Measurements from ENCODE around the gene THY1. TPM values are rescaled to one million over a fixed set of nuclear protein-coding genes. Genes with fewer than 3 reads are reported as not detected.

The THY1 gene
- total and polyA plus RNA-seq, 7 donors: 5.3 to 214 (median 59.8) TPM

DNA sequence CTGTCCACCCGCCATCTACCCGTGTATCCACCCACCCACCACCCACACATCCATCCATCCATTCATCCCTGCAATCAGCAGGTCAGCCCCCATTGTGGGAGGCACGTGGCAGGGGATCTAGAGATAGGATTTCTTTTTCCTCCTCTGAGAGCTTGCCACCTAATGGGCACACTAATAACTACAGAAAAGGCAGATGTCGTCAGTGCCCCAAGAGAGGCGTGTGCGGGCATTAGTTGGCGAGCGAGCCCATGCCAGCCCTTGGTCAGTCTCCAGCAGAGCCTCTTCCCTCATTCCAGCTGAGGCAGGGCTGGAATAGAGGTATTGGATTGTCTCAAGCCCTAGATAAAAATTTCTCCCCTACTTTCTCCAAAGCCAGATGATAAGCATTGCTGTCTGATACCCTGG lies 51.2 kb downstream of the THY1 start:
- H3K4me3 ChIP-seq: no peak overlapping the region
- no peaks in the 10 kb centered on the region for H3K27me3 ChIP-seq
- peak overlapping the region in 1 of 4 donors; percentile 91 for H3K27ac ChIP-seq
- peaks cover 0 to 71% (median 54%) of the 10 kb centered on the region in 4 donors for H3K4me1 ChIP-seq
- no peaks in the 10 kb centered on the region for H3K36me3 ChIP-seq
- no peak for DNase-seq
- no peaks in the 10 kb centered on the region for H3K9me3 ChIP-seq
- WGBS, 2 donors: 57 to 77% methylated on average over 8 of the region's 8 CpGs
- TF ChIP-seq POLR2AphosphoS5 (IDR thresholded peaks at IDR 0.05) (no peak), POLR2A (IDR thresholded peaks at IDR 0.05) (no peak), EP300 (IDR thresholded peaks at IDR 0.05) (no peak)
- TF ChIP-seq, protein P1, sequence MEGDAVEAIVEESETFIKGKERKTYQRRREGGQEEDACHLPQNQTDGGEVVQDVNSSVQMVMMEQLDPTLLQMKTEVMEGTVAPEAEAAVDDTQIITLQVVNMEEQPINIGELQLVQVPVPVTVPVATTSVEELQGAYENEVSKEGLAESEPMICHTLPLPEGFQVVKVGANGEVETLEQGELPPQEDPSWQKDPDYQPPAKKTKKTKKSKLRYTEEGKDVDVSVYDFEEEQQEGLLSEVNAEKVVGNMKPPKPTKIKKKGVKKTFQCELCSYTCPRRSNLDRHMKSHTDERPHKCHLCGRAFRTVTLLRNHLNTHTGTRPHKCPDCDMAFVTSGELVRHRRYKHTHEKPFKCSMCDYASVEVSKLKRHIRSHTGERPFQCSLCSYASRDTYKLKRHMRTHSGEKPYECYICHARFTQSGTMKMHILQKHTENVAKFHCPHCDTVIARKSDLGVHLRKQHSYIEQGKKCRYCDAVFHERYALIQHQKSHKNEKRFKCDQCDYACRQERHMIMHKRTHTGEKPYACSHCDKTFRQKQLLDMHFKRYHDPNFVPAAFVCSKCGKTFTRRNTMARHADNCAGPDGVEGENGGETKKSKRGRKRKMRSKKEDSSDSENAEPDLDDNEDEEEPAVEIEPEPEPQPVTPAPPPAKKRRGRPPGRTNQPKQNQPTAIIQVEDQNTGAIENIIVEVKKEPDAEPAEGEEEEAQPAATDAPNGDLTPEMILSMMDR (IDR thresholded peaks at IDR 0.05): no peak
- intact Hi-C loops (cut with DNase I): no loop called here

DNA sequence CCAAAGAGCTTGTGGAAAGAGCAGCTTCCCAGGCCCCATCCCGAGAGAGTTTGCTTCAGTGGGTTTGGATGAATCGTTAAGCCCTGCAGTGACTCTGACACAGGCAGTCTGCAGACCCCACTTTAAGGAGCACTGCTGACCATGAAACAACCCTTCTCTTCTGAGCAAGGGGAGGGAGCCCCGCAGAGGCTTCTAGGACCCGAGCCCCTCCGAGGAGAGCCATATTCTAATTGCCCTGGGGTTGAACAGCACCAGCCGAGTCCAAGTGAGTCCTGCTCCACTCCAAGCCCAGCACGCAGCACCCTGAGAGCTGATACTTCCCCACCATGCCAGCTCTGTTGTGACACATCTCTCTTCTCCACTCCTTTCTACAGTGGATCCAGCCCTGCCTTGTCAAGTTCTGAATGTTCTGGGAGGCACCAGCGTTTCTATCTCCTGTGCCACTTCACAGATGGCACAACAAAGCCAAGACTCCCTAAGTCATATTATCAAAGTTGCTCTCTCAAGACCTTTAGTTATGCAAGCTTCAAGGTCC lies 51.8 kb downstream of the THY1 start:
- no peak for TF ChIP-seq POLR2AphosphoS5 (IDR thresholded peaks at IDR 0.05)
- no peak for TF ChIP-seq POLR2A (IDR thresholded peaks at IDR 0.05)
- no peak for TF ChIP-seq EP300 (IDR thresholded peaks at IDR 0.05)
- TF ChIP-seq, protein P1 (IDR thresholded peaks at IDR 0.05): no peak
- Histone ChIP-seq H3K4me3 (no peak overlapping the region), H3K9me3 (no peaks in the 10 kb centered on the region), H3K27me3 (no peaks in the 10 kb centered on the region), H3K27ac (peak overlapping the region in 3 of 4 donors; percentile 5 to 91 (median 34)), H3K4me1 (peaks cover 0 to 71% (median 54%) of the 10 kb centered on the region in 4 donors), H3K36me3 (no peaks in the 10 kb centered on the region)
- 81 to 84% methylated on average over 8 of the region's 8 CpGs for WGBS, 2 donors
- no peak for DNase-seq
- intact Hi-C loops (cut with DNase I): no loop called here

DNA sequence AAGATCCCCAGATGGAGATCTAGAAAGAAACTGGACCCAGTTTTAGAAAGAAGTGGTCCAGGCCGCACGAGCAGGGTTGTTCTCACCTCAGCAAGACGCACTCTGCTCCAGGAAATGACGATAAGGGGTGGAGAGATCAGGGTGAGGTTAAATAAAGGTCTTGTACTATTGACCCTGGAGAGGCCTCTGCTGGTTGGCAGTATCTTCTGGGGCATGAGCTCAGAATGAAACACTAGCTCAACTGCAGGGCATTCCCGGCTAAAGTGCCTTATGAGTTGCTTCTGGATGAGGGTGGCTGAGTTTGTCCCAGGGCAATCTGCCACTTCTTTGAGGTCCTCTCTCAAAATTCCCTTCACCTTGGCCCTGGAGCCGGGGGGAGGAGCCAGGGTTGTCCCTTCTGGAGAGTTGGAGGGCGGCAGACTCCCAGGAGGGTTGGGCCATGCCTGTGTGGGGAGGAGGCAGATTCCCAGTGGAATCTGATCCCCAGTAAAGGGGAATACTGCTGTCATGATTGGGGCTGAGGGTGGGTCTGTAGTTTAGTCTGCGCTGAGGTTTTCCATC lies 52.4 kb downstream of the THY1 start:
- DNase-seq: peak; percentile 57
- intact Hi-C loops (cut with DNase I): no loop called here

DNA sequence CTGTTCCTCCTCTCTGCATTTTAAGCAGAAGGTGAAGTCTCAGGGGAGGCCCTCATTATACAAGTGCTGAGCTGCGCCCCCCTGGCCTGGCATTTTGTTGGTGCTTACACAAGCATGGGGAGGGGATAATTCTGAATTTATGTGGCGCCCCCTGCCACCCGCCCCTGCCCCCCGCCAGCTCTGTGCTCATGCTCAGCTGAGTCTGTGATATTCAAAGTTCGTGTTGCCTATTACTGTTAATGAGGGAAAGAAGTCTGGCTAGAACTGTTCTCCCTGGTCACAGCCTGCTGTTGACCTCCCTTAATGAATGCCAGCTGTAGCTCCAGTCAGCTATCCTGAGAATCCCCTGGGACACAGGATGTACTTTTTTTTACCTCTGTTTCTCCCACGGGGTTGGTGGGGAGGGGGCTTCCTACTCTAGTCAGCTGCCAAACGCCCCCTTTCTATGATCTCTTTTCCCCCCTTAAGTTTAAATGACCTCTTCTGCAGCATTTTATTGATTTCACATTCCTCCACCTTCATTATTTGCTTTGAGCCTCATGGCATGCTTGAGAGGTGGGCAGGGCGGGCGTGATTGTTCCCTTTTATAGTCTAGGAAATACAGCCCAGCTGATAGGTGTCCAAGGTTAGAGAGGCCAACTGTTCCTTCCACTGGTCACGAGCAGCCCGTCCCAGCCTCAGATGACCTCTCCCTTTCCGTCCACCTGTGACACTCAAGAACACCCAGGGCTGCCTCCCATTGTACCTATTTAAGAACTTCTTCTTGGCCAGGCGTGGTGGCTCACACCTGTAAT lies 53.6 kb downstream of the THY1 start:
- peak overlapping the region; percentile 46 to 91 (median 70) for H3K27ac ChIP-seq
- DNase-seq: peak; percentile 50
- H3K27me3 ChIP-seq: no peaks in the 10 kb centered on the region
- H3K4me3 ChIP-seq: peak overlapping the region in 1 of 4 donors; percentile 2
- WGBS, 2 donors: 26 to 68% methylated on average over 13 of the region's 13 CpGs
- peaks cover 0 to 68% (median 52%) of the 10 kb centered on the region in 4 donors for H3K4me1 ChIP-seq
- no peaks in the 10 kb centered on the region for H3K36me3 ChIP-seq
- intact Hi-C loops (cut with DNase I): loop anchor here (10.0 kb wide), 1 partner anchor 355 kb away; the partner anchor contains the start of gene NECTIN1
- TF ChIP-seq POLR2A (IDR thresholded peaks at IDR 0.05): no peak
- TF ChIP-seq, protein P1 (IDR thresholded peaks at IDR 0.05): no peak
- TF ChIP-seq POLR2AphosphoS5 (IDR thresholded peaks at IDR 0.05): no peak
- no peak for TF ChIP-seq EP300 (IDR thresholded peaks at IDR 0.05)
- H3K9me3 ChIP-seq: no peaks in the 10 kb centered on the region

More for the DNA sequence above, 52.4 kb downstream of the THY1 start:
- Histone ChIP-seq H3K27me3 (no peaks in the 10 kb centered on the region), H3K4me3 (no peak overlapping the region), H3K9me3 (no peaks in the 10 kb centered on the region), H3K27ac (peak overlapping the region in 3 of 4 donors; percentile 5 to 91 (median 34)), H3K4me1 (peaks cover 0 to 68% (median 51%) of the 10 kb centered on the region in 4 donors), H3K36me3 (no peaks in the 10 kb centered on the region)
- 40 to 64% methylated on average over 8 of the region's 8 CpGs for WGBS, 2 donors
- peak in 1 of 4 donors; percentile 14 for TF ChIP-seq EP300 (IDR thresholded peaks at IDR 0.05)
- TF ChIP-seq POLR2AphosphoS5 (IDR thresholded peaks at IDR 0.05): peak in 1 of 4 donors; percentile 5
- TF ChIP-seq, protein P1 (IDR thresholded peaks at IDR 0.05): no peak
- TF ChIP-seq POLR2A (IDR thresholded peaks at IDR 0.05): peak in 1 of 2 donors; percentile 10

Data from sigmoid colon (tissue), 7 donors.